DOHH2 (cell line): ENCODE data around the gene ZNF76.

ENCODE experiments used
- EZH2phosphoT487 ChIP-seq: fragments of 200-600 bp; sonication (generic); IDR thresholded peaks from 2 replicates; pipeline ENCODE4 v1.6.1; 2017; ENCODE audit warnings: borderline replicate concordance, mild to moderate bottlenecking, antibody characterized with exemption, low read length, moderate library complexity, mixed read lengths
- TF ChIP-seq, protein P1 (sequence below): fragments of 200-600 bp; sonication (generic); IDR thresholded peaks from one replicate; pipeline ENCODE4 v1.5.1; 2014; ENCODE audit warnings: antibody characterized with exemption, mild to moderate bottlenecking, low read depth, low read length; ENCODE audit not compliant: poor library complexity, severe bottlenecking

- TF ChIP-seq, protein P1, sequence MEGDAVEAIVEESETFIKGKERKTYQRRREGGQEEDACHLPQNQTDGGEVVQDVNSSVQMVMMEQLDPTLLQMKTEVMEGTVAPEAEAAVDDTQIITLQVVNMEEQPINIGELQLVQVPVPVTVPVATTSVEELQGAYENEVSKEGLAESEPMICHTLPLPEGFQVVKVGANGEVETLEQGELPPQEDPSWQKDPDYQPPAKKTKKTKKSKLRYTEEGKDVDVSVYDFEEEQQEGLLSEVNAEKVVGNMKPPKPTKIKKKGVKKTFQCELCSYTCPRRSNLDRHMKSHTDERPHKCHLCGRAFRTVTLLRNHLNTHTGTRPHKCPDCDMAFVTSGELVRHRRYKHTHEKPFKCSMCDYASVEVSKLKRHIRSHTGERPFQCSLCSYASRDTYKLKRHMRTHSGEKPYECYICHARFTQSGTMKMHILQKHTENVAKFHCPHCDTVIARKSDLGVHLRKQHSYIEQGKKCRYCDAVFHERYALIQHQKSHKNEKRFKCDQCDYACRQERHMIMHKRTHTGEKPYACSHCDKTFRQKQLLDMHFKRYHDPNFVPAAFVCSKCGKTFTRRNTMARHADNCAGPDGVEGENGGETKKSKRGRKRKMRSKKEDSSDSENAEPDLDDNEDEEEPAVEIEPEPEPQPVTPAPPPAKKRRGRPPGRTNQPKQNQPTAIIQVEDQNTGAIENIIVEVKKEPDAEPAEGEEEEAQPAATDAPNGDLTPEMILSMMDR, result no peak
- TF ChIP-seq EZH2phosphoT487, result no peak
Observed at GRCh38 chr6:35242906-35243305, 16.6 kb upstream of the ZNF76 start.
